NT2/D1 (cell line): ENCODE data around the gene OXNAD1.

Experiments
- DNase-seq: peaks from one replicate; pipeline ENCODE4 v3.0.0-alpha.2; 2011; ENCODE audit warnings: low read depth, low spot score
- H3K27me3 ChIP-seq: 2 replicates; pipeline ENCODE4 v1.6.0; 2011; ENCODE audit warnings: mild to moderate bottlenecking; ENCODE audit not compliant: insufficient read length, insufficient read depth
- H3K36me3 ChIP-seq: 2 replicates; pipeline ENCODE4 v1.6.1; 2011; ENCODE audit warnings: mild to moderate bottlenecking, low read length, mixed read lengths; ENCODE audit not compliant: insufficient read depth, insufficient read length
- H3K4me1 ChIP-seq: 2 replicates; pipeline ENCODE4 v1.5.1; 2011; ENCODE audit not compliant: insufficient read depth, insufficient read length
- H3K4me3 ChIP-seq: 2 replicates; pipeline ENCODE4 v1.5.1; 2011; ENCODE audit warnings: low read depth; ENCODE audit not compliant: insufficient read length
- H3K9ac ChIP-seq: 2 replicates; pipeline ENCODE4 v1.6.0; 2011; ENCODE audit warnings: low read depth; ENCODE audit not compliant: insufficient read length
- H3K9me3 ChIP-seq: 2 replicates; pipeline ENCODE4 v1.5.1; 2011; ENCODE audit warnings: mild to moderate bottlenecking, low read length; ENCODE audit not compliant: insufficient read depth
- SUZ12 ChIP-seq: IDR thresholded peaks from 2 replicates; pipeline ENCODE4 v1.6.1; 2011; ENCODE audit not compliant: insufficient read length, insufficient read depth; ENCODE audit errors: extremely low read depth
- YY1 ChIP-seq: IDR thresholded peaks from 2 replicates; pipeline ENCODE4 v1.6.1; 2011; ENCODE audit not compliant: insufficient read length, insufficient read depth
- ZNF274 ChIP-seq: IDR thresholded peaks from 2 replicates; pipeline ENCODE4 v1.6.1; 2011; ENCODE audit warnings: mild to moderate bottlenecking, low read depth, low read length

The OXNAD1 gene

DNA sequence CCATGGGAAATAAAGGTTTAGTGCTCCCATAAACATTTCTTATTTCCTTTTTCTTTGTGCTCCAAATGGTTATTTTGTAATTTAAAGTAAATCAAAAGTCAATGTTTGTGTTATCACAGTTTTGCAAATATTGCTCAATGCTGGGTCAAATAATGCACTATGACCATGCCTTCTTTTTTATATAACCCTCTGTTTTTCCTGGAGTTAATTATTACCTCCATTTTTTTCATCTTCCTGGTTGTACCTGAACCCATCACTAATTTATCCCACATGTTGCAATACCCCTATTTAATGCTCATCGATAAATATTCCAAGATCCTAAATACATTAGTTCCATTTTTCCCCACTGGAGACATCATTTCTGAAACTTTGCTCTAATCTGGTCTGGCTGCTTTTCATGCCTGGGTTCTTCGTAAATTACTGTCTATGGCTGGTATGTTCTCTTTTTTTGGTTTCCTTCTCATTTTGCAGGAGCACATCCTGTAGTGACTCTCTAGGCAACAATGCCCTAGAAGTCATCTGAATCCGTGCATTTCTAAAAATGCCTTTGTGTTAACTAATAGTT lies 66.4 kb downstream of the OXNAD1 start:
- no peak for DNase-seq
- H3K9ac ChIP-seq, result no peak overlapping the region
- no peak overlapping the region for H3K4me3 ChIP-seq
- peaks cover 14% of the 10 kb centered on the region for H3K36me3 ChIP-seq
- no peaks in the 10 kb centered on the region for H3K27me3 ChIP-seq
- TF ChIP-seq ZNF274 (no peak), SUZ12 (no peak), YY1 (no peak)
- peaks cover 13% of the 10 kb centered on the region for H3K9me3 ChIP-seq
- H3K4me1 ChIP-seq, result no peaks in the 10 kb centered on the region

DNA sequence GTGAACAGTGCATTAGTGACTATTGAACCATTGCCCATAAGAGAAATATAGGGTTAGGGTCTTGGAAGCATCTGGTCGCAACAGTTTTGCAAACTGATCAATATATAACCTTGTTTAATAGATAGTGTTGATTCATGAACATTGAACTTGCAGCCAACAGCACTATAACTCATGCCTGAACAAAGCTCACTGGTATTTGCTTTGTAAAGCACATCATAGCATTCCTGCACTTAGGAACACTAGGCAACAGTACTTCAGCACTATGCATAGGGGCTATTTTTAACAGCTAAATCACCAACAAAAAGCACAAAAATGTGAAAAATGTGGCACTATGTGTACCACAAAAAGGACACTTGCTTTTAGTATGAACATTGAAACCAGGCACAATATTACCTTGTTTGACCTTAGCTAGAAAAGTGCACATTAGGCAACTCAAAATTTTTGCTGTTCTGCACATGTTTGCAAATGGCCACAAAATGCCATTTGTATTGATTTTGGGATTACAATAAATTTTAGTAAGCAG lies 68.0 kb downstream of the OXNAD1 start:
- TF ChIP-seq YY1 (no peak), ZNF274 (no peak)
- H3K36me3 ChIP-seq, result peaks cover 20% of the 10 kb centered on the region

GRCh38 chr3:16334909-16335308 lies 69.9 kb downstream of the OXNAD1 start:
- no peaks in the 10 kb centered on the region for H3K27me3 ChIP-seq
- peaks cover 13% of the 10 kb centered on the region for H3K9me3 ChIP-seq
- H3K9ac ChIP-seq, result no peak overlapping the region
- TF ChIP-seq YY1 (no peak), SUZ12 (no peak), ZNF274 (no peak)
- H3K4me3 ChIP-seq, result no peak overlapping the region
- peaks cover 22% of the 10 kb centered on the region for H3K36me3 ChIP-seq
- no peak for DNase-seq
- no peaks in the 10 kb centered on the region for H3K4me1 ChIP-seq

More for the DNA sequence above, 68.0 kb downstream of the OXNAD1 start:
- H3K9me3 ChIP-seq, result peaks cover 13% of the 10 kb centered on the region
- H3K4me3 ChIP-seq, result no peak overlapping the region
- H3K4me1 ChIP-seq, result no peaks in the 10 kb centered on the region
- H3K9ac ChIP-seq, result no peak overlapping the region
- no peaks in the 10 kb centered on the region for H3K27me3 ChIP-seq
- no peak for DNase-seq

DNA sequence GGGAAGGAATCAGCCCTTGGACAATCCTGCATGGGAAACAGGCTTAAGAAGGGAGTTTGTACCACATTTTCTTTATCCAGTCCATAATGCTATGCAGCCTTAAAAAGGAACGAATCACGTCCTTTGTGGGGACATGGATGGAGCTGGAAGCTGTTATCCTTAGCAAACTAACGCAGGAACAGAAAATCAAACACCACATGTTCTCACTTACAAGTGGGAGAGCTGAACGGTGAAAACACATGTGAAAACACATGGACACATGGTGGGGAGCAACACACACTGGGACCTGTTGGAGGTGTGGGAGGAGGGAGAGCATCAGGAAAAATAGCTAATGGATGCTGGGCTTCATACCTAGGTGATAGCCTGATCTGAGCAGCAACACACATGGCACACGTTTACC lies 70.3 kb downstream of the OXNAD1 start:
- H3K4me3 ChIP-seq, result no peak overlapping the region
- no peak overlapping the region for H3K9ac ChIP-seq
- H3K36me3 ChIP-seq, result peaks cover 17% of the 10 kb centered on the region
- no peaks in the 10 kb centered on the region for H3K4me1 ChIP-seq
- no peak for TF ChIP-seq YY1
- no peak for TF ChIP-seq ZNF274
- TF ChIP-seq SUZ12, result no peak
- H3K9me3 ChIP-seq, result peaks cover 13% of the 10 kb centered on the region
- H3K27me3 ChIP-seq, result no peaks in the 10 kb centered on the region
- DNase-seq, result no peak

DNA sequence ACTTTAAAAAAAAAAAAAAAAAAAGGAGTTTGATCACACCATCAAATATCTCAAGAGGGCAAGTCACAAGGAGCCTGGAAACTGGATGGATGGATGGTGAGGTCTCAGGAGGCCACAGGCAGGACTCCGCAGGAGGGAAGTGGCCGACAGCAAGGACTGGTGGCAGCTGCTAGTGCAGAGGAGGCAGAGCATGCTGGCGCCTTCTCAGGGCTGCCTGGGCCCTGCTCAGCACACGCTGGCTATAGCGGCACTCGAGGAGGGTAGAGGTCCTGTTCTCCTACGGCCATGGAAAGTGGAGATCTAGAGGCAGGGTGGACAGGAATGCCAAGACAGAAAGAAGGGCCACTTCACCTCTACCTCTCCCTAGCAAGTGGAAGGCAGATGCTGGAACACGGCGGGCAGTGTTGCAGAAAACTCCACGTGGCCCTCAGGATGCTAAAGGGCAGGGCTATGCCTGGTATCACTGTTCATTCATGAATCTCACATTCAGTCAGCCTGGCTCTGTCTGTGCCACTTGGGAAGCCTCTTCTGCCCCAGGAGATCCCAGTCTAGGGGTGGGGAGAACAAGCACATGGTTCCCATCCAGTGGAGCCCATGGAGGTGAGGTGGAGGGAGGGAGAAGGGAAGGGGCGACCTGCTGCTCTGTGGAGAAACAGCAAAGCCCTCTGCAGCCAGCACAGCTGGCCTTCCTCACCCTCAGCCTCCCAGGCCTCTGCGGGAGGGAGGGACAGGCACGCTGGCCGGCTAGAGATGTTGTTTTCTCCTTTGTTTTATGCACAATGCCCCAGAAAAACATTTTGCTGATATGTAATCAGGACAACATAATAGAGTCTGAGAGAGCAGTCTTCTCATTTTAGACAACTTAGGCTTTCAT lies 71.0 kb downstream of the OXNAD1 start:
- Histone ChIP-seq H3K36me3 (peaks cover 16% of the 10 kb centered on the region), H3K9me3 (peaks cover 10% of the 10 kb centered on the region), H3K9ac (no peak overlapping the region), H3K4me1 (no peaks in the 10 kb centered on the region), H3K4me3 (no peak overlapping the region), H3K27me3 (no peaks in the 10 kb centered on the region)
- TF ChIP-seq SUZ12 (no peak), YY1 (no peak), ZNF274 (no peak)
- DNase-seq, result no peak

DNA sequence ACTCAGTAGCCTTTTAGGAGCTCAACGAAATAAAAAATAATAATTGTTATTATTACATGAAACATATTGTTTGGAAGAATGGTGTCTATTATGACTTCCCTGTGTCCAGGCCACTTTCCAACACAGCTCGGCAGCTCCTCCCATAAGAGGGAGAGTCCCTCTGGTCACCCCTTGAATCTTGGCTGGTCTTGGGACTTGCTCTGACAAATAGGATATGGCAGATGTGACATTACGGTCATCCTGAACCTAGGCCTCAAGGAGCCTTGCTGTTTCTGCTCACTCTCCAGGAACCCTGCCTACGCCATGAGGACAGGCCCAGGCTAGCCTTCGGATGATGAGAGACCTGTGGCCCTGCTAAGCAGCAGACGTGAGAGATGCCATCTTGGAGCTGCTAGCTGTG lies 71.8 kb downstream of the OXNAD1 start:
- no peak for TF ChIP-seq ZNF274
- no peak for DNase-seq
- Histone ChIP-seq H3K27me3 (no peaks in the 10 kb centered on the region), H3K36me3 (peaks cover 16% of the 10 kb centered on the region), H3K9ac (no peak overlapping the region), H3K9me3 (peaks cover 2% of the 10 kb centered on the region; the same call in 1 of the 2 replicates), H3K4me3 (no peak overlapping the region), H3K4me1 (no peaks in the 10 kb centered on the region)

DNA sequence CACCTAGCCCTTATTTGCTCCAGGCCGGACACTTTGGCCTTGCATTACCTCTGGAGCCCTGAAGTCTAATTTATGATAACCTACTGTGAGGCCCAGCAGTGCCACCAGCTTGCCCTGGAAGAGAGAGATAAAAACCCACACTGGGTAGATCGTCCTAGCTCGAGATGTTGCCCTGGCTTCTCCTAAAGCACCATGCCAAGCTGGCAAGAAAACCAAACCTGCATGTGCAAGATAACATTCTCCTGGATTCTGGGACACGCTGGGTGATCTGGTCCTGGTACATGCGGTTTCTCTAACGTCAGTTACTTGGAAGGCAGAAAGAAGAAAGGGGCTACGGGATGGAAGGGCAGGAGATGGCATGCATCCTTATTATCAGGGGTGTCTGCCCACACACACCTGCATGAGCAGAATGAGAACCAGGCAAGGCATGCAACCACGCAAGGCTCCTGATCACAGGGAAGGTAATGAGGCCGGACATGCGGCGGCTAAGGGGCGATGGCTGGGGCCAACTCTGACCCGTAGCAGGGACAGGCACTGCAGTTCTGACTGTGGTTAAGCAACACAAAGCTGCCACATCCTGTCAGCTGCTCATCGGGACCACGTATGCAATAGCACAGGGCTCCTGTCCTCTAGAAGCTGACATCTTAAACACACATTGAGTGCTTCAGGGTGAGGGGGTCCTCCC lies 73.0 kb downstream of the OXNAD1 start:
- H3K36me3 ChIP-seq, result peaks cover 16% of the 10 kb centered on the region
- H3K4me1 ChIP-seq, result no peaks in the 10 kb centered on the region
- H3K9me3 ChIP-seq, result no peaks in the 10 kb centered on the region
- H3K27me3 ChIP-seq, result no peaks in the 10 kb centered on the region
- no peak for DNase-seq
- no peak for TF ChIP-seq ZNF274
- no peak overlapping the region for H3K9ac ChIP-seq
- no peak overlapping the region for H3K4me3 ChIP-seq
